Mesenteric fat pad (tissue), 1 donor: ENCODE results near the gene STK17A. TPM values are rescaled to one million over a fixed set of nuclear protein-coding genes. Genes with fewer than 3 reads are reported as not detected.
"Not testable (repeated sequence)": the region's sequence is repeated elsewhere in the genome, so short reads cannot be mapped to it uniquely, and the experiment has no call there.

Source experiments
- DNase-seq: peaks from one replicate; pipeline ENCODE4 v3.0.0-alpha.2; 2020; ENCODE audit warnings: low spot score
- total RNA-seq: library from RNA; stranded (reverse); fragmentation: NEBNext Ultra II Directional; extraction: Animal tissue kit (Norgen Biotek cat#: 25700); gene quantifications from one replicate; pipeline ENCODE4 v1.2.1, GENCODE V29; 2021
- donor health status: DM: yes; HTN: yes; CAD: no.

STK17A gene
- total RNA-seq, 1 donor from 2014 or later = 29.4 TPM

- no peak for DNase-seq
Observed at GRCh38 chr7:43565786-43566185, 17.1 kb upstream of the STK17A start.

GRCh38 chr7:43568529-43568928 lies 14.4 kb upstream of the STK17A start:
- no peak for DNase-seq

GRCh38 chr7:43569424-43569823 lies 13.5 kb upstream of the STK17A start:
- no peak for DNase-seq

GRCh38 chr7:43570688-43571365 lies 12.1 kb upstream of the STK17A start:
- no peak for DNase-seq

GRCh38 chr7:43572516-43573049 lies 10.3 kb upstream of the STK17A start:
- no peak for DNase-seq

- DNase-seq = not testable (repeated sequence)
Observed at GRCh38 chr7:43573832-43574231, 9.1 kb upstream of the STK17A start.

GRCh38 chr7:43575506-43575905 lies 7.4 kb upstream of the STK17A start:
- DNase-seq = no peak

- no peak for DNase-seq
Observed at GRCh38 chr7:43576241-43576640, 6.7 kb upstream of the STK17A start.

GRCh38 chr7:43577485-43577951 lies 5.4 kb upstream of the STK17A start:
- DNase-seq = no peak

- DNase-seq = peak; percentile 92
Observed at GRCh38 chr7:43583424-43584194, 701 bp downstream of the STK17A start.

- no peak for DNase-seq
Observed at GRCh38 chr7:43584195-43584586, 1.3 kb downstream of the STK17A start.

- not testable (repeated sequence) for DNase-seq
Observed at GRCh38 chr7:43584733-43585132, 1.8 kb downstream of the STK17A start.

GRCh38 chr7:43585562-43585961 lies 2.7 kb downstream of the STK17A start:
- no peak for DNase-seq

GRCh38 chr7:43586251-43586900 lies 3.5 kb downstream of the STK17A start:
- DNase-seq = no peak

GRCh38 chr7:43588477-43589132 lies 5.7 kb downstream of the STK17A start:
- no peak for DNase-seq

GRCh38 chr7:43589133-43589478 lies 6.2 kb downstream of the STK17A start:
- no peak for DNase-seq

GRCh38 chr7:43589728-43590127 lies 6.8 kb downstream of the STK17A start:
- no peak for DNase-seq

GRCh38 chr7:43590862-43591557 lies 8.1 kb downstream of the STK17A start:
- DNase-seq = no peak

GRCh38 chr7:43591558-43592180 lies 8.8 kb downstream of the STK17A start:
- no peak for DNase-seq

- DNase-seq = no peak
Observed at GRCh38 chr7:43592326-43592725, 9.4 kb downstream of the STK17A start.
